ENCODE data around the gene CNOT3. TPM values are rescaled to one million over a fixed set of nuclear protein-coding genes. Genes with fewer than 3 reads are reported as not detected.
A peak's percentile ranks its signal among the peaks of the same experiment; 100 is the strongest.
"Not testable (repeated sequence)": the region's sequence is repeated elsewhere in the genome, so short reads cannot be mapped to it uniquely, and the experiment has no call there.

Gene CNOT3
- total RNA-seq, 1 donor from 2014 or later, result 70.6 TPM

- Mint-ChIP-seq H3K9me3 (no peaks in the 10 kb centered on the region), H3K27ac (peak overlapping the region; percentile 97), H3K27me3 (ENCODE audit: low read depth) (no peaks in the 10 kb centered on the region), H3K4me3 (peak overlapping the region; percentile 81), H3K36me3 (peaks cover 7% of the 10 kb centered on the region), H3K4me1 (peaks cover 29% of the 10 kb centered on the region)
- DNase-seq (ENCODE audit: low spot score in 2 of 2, unreplicated experiment in 2 of 2), result no peak
- TF ChIP-seq CTCF (IDR thresholded peaks at IDR 0.05; ENCODE audit: unreplicated experiment), result no peak
Measured at GRCh38 chr19:54191811-54192453, 54.4 kb downstream of the CNOT3 start.

DNA sequence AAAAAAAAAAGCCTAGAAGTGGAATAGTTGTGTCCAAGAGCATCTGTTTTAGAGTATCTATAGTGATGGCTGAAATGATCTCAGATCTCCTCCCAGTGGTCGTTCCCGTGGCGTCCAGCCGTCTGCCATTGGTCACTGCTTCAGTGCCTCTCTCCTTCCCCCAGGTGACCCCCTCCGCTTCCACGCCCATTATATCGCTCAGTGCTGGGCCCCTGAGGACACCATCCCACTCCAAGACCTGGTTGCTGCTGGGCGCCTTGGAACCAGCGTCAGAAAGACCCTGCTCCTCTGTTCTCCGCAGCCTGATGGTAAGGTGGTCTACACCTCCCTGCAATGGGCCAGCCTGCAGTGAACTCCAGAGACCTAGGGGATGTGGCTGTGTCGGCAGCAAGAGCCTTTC, 55.4 kb downstream of the CNOT3 start:
- no peak for DNase-seq (ENCODE audit: low spot score in 2 of 2, unreplicated experiment in 2 of 2)
- Mint-ChIP-seq H3K4me1 (peaks cover 19% of the 10 kb centered on the region), H3K27me3 (ENCODE audit: low read depth) (no peaks in the 10 kb centered on the region), H3K36me3 (peaks cover 7% of the 10 kb centered on the region), H3K27ac (peak overlapping the region; percentile 75), H3K9me3 (no peaks in the 10 kb centered on the region), H3K4me3 (peak overlapping the region; percentile 51)
- TF ChIP-seq CTCF (IDR thresholded peaks at IDR 0.05; ENCODE audit: unreplicated experiment), result no peak

DNA sequence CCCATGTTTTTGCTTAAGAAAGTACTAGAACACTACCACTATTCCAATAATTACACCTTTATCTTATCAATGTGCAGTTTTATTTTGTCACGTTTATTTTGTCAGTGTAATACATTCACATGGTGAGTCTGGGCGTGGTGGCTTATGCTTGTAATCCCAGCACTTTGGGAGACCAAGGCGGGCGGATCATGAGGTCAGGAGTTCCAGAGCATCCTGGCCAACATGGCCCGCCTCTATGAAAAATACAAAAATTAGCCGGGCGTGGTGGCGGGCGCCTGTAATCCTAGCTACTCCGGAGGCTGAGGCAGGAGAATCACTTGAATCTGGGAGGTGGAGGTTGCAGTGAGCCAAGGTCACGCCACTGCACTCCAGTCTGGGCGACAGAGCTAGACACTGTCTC, 56.9 kb downstream of the CNOT3 start:
- H3K27ac Mint-ChIP-seq; H3K4me3 Mint-ChIP-seq; H3K9me3 Mint-ChIP-seq; H3K27me3 Mint-ChIP-seq (ENCODE audit: low read depth); DNase-seq (ENCODE audit: low spot score in 2 of 2, unreplicated experiment in 2 of 2); H3K36me3 Mint-ChIP-seq: not testable (repeated sequence)
- peaks cover 17% of the 10 kb centered on the region for H3K4me1 Mint-ChIP-seq

DNA sequence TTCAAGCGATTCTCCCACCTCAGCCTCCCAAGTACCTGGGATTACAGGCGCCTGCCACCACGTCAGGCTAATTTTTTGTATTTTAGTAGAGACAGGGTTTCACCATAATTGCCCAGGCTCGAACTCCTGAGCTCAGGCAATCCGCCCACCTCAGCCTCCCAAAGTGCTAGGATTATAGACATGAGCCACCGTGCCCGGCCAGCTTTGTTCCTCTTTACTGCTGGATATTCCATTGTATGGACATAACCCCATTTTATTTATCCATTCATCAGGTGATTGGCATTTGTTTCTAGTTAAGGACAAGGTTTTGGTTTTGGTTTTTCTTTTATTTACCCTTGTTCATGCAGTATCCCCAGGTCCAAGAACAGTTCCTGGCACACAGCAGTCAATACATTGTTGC, 59.0 kb downstream of the CNOT3 start:
- no peaks in the 10 kb centered on the region for H3K9me3 Mint-ChIP-seq
- peaks cover 23% of the 10 kb centered on the region for H3K4me1 Mint-ChIP-seq
- H3K36me3 Mint-ChIP-seq, result peaks cover 10% of the 10 kb centered on the region
- no peak for TF ChIP-seq CTCF (IDR thresholded peaks at IDR 0.05; ENCODE audit: unreplicated experiment)
- H3K27me3 Mint-ChIP-seq (ENCODE audit: low read depth), result no peaks in the 10 kb centered on the region
- no peak overlapping the region for H3K4me3 Mint-ChIP-seq
- H3K27ac Mint-ChIP-seq, result no peak overlapping the region
- DNase-seq (ENCODE audit: low spot score in 2 of 2, unreplicated experiment in 2 of 2), result no peak

- Mint-ChIP-seq H3K9me3 (no peaks in the 10 kb centered on the region), H3K4me3 (no peak overlapping the region), H3K4me1 (peaks cover 23% of the 10 kb centered on the region), H3K36me3 (peaks cover 10% of the 10 kb centered on the region), H3K27me3 (ENCODE audit: low read depth) (no peaks in the 10 kb centered on the region), H3K27ac (peak overlapping the region; percentile 71)
- TF ChIP-seq CTCF (IDR thresholded peaks at IDR 0.05; ENCODE audit: unreplicated experiment), result no peak
- no peak for DNase-seq (ENCODE audit: low spot score in 2 of 2, unreplicated experiment in 2 of 2)
Measured at GRCh38 chr19:54197121-54197520, 59.6 kb downstream of the CNOT3 start.

GRCh38 chr19:54199401-54199800, 61.8 kb downstream of the CNOT3 start:
- H3K4me3 Mint-ChIP-seq, result peak overlapping the region; percentile 61
- TF ChIP-seq CTCF (IDR thresholded peaks at IDR 0.05; ENCODE audit: unreplicated experiment), result no peak
- peak overlapping the region; percentile 85 for H3K27ac Mint-ChIP-seq

More at GRCh38 chr19:54199401-54199800, 61.8 kb downstream of the CNOT3 start:
- Mint-ChIP-seq H3K36me3 (peaks cover 21% of the 10 kb centered on the region), H3K9me3 (no peaks in the 10 kb centered on the region), H3K4me1 (peaks cover 35% of the 10 kb centered on the region), H3K27me3 (ENCODE audit: low read depth) (no peaks in the 10 kb centered on the region)
- no peak for DNase-seq (ENCODE audit: low spot score in 2 of 2, unreplicated experiment in 2 of 2)
